Activated T-helper 17 cell treated with anti-CD3 and anti-CD28 coated beads, Interleukin-2, amount 50 U/mL, for 72 hours (primary cell): Measurements from ENCODE around the gene NECTIN1. TPM values are rescaled to one million over a fixed set of nuclear protein-coding genes. Genes with fewer than 3 reads are reported as not detected.
A peak's percentile ranks its signal among the peaks of the same experiment; 100 is the strongest.

Source experiments
- ATAC-seq: fragments of 150-1000 bp; cut with Tn5 transposase; replicated peaks from 2 replicates; pipeline ENCODE4 v1.10.0; 2021; ENCODE audit warnings: mild to moderate bottlenecking, moderate library complexity
- H3K27ac Mint-ChIP-seq: one replicate; pipeline ENCODE4 v1.8.0; 2022; ENCODE audit warnings: mixed read lengths
- H3K27me3 Mint-ChIP-seq: one replicate; pipeline ENCODE4 v1.8.0; 2022; ENCODE audit warnings: mixed read lengths
- H3K36me3 Mint-ChIP-seq: one replicate; pipeline ENCODE4 v1.8.0; 2022; ENCODE audit warnings: low read depth, mild to moderate bottlenecking, mixed read lengths
- H3K4me1 Mint-ChIP-seq: one replicate; pipeline ENCODE4 v1.8.0; 2022; ENCODE audit warnings: mixed read lengths
- H3K4me3 Mint-ChIP-seq: one replicate; pipeline ENCODE4 v1.8.0; 2022; ENCODE audit warnings: mild to moderate bottlenecking, mixed read lengths
- H3K9me3 Mint-ChIP-seq: one replicate; pipeline ENCODE4 v1.8.0; 2022; ENCODE audit warnings: mixed read lengths
- total RNA-seq, 2 donors: library from RNA; stranded (reverse); gene quantifications; one replicate each; pipeline ENCODE4 v1.2.3, GENCODE V29; 2022

NECTIN1 gene
- total RNA-seq, 2 donors from 2014 or later, result 0.78 to 2.3 TPM

DNA sequence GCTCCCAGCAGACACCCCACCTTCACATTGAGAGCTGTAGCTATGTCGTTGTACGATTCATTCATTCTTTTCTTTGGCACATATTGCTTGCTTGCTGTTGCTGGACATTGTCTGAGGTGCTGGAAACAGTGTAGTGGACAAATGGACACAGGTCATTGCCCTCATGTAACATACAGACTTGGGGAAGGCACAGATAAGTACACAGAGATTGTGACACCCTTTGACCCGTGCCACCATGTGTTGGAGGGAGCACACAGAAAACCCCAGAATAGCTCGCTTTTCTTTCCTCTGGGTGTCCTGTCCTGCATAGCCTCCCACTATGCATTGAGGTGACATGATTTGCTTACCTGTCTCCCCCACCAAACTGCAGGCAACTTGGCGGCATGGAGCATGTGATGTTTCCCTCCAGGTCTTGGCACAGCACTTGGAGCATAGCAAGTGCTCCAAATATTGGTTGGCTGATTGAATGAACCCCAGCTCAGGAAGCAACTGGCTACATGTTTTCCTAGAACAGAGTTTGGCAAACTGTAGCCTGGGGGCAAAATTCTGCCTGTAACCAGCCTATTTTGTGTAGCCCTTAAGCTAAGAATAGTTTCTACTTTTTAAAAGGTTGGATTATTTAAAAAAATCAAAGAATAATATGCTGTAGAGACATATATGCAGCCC is 30.9 kb upstream of the NECTIN1 start:
- ATAC-seq, result no peak
- H3K4me1 Mint-ChIP-seq, result no peaks in the 10 kb centered on the region
- H3K9me3 Mint-ChIP-seq, result no peaks in the 10 kb centered on the region
- H3K27me3 Mint-ChIP-seq, result peaks cover 47% of the 10 kb centered on the region
- H3K36me3 Mint-ChIP-seq, result no peaks in the 10 kb centered on the region
- H3K4me3 Mint-ChIP-seq, result no peak overlapping the region
- H3K27ac Mint-ChIP-seq, result no peak overlapping the region

DNA sequence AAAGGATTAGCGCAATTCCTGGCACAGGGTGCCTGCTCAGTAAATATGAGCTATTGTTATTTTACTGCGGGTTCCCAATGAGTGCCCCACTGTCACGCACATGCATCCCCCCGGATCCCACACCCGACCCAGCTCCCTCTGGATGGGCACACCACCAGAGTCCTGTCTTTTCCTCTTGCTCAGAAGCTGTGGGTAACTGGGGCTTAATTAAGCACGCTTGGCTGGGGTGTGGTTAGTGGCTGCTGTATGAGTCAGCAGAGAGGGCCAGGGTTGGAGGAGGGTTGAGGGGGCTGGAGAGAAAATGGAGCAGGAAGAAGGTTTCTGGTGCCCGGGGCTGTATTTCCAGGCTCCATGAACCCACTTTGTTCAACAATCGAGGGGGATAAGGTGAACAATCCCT is 30.3 kb upstream of the NECTIN1 start:
- Mint-ChIP-seq H3K36me3 (no peaks in the 10 kb centered on the region), H3K27ac (no peak overlapping the region), H3K4me1 (no peaks in the 10 kb centered on the region), H3K4me3 (no peak overlapping the region), H3K27me3 (peaks cover 44% of the 10 kb centered on the region), H3K9me3 (no peaks in the 10 kb centered on the region)
- no peak for ATAC-seq

DNA sequence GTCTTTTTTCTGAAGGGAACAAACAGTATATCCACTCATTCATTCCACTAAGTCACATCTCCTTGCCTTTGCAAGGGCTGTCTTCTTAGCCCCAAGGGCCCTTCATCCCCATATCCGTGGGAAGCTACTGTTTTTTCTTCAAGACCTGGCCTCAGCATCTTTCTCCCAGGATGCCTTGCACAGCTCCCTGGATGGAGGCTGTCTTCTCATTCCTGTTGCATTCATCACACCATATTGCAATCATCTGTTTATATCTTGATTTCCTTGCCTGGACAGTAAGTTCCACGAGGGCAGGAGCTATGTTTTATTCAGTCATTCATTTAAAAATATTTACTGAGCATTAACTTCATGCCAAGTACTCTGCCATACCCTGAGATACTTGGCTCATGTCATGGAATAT is 29.3 kb upstream of the NECTIN1 start:
- Mint-ChIP-seq H3K27me3 (peaks cover 38% of the 10 kb centered on the region), H3K4me3 (no peak overlapping the region), H3K4me1 (no peaks in the 10 kb centered on the region), H3K9me3 (no peaks in the 10 kb centered on the region), H3K27ac (no peak overlapping the region), H3K36me3 (no peaks in the 10 kb centered on the region)
- no peak for ATAC-seq

DNA sequence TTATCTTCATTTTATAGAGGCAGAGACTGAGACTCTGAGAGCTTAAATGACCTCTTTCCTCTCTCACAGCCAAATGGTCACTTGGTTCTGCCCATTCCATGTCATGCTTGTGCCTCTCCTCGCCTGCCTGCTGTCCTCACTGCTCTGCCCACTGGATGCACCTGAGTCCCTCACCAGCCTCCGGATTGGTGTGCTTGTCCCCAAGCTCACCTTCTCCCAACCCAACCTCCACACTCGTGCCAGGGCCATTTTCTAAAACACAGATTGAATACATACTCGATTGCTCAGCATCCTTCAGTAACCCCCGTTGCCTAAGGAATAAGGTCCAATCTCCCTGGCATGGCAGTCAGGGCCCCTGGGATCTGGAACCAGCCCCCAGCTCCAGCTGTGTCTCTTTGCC is 28.4 kb upstream of the NECTIN1 start:
- Mint-ChIP-seq H3K4me1 (no peaks in the 10 kb centered on the region), H3K36me3 (no peaks in the 10 kb centered on the region), H3K4me3 (no peak overlapping the region), H3K27me3 (peaks cover 38% of the 10 kb centered on the region), H3K9me3 (no peaks in the 10 kb centered on the region), H3K27ac (no peak overlapping the region)
- no peak for ATAC-seq

DNA sequence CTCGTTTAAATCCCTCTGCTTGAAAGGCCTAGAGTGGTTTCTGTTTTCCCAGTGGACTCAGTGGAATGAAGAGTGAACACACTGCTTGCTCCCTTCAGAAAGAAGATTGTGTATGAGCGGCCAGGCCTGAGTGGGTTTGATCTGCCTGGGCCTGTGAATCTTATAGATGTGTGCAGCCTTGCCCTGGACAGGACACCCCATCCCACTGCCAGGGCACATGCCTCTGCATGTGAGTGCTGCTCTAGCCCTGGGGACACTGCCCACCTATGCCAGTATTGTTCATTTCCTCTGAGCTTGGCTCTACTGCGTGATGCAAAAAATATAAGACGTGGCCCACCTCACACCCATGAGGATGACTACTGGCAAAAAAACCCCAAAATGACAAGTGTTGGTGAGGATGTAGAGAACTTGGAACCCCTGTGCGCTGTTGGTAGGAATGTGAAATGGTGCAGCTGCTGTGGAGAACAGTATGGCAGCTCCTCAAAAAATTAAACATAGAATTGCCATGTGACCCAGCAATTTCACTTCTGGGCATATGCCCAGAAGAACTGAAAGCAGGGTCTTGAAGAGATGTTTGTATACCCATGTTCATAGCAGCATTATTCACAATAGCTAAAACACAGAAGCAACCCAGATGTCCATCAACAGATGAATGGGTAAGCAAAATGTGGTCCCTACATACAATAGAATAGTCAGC is 27.3 kb upstream of the NECTIN1 start:
- Mint-ChIP-seq H3K36me3 (no peaks in the 10 kb centered on the region), H3K4me3 (no peak overlapping the region), H3K27me3 (peaks cover 40% of the 10 kb centered on the region), H3K9me3 (no peaks in the 10 kb centered on the region), H3K27ac (no peak overlapping the region), H3K4me1 (peaks cover 5% of the 10 kb centered on the region)
- no peak for ATAC-seq

DNA sequence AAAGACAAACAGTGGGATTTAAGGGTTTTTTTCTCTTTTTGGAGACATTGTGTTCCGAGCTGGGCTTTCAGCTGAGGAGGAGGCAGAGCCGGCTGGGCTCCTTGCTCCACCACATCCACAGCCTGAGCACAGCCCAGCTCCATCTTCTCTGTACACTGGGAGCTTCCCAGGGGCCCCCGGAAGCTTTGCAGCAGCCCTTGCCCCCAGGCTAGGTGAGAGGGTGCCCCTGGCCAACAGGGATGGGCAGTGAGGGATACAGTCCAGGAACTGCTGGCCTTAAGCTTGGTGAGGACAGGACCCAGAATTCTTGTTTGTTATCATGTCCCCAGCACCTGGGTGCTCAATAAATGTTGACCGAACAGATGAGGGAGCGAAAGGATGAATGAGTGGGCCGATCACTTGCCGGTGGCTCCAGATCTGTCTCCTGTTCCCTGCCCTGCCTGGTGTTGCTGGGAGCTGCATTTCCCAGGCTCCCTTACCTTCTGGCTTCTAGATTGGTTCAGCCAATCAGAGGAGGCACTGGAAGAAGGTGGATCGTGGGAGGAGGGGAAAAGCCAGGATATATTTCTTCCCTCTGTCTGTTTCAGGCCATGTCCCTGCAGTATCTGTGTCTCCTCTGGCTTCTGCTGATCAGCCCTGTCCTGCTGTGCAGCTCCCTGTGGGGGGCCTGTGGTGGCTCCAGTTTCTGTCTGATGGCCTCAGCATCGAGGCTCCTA is 26.5 kb upstream of the NECTIN1 start:
- H3K4me3 Mint-ChIP-seq, result no peak overlapping the region
- peaks cover 37% of the 10 kb centered on the region for H3K27me3 Mint-ChIP-seq
- no peak overlapping the region for H3K27ac Mint-ChIP-seq
- no peaks in the 10 kb centered on the region for H3K9me3 Mint-ChIP-seq
- ATAC-seq, result no peak
- no peaks in the 10 kb centered on the region for H3K36me3 Mint-ChIP-seq
- peaks cover 5% of the 10 kb centered on the region for H3K4me1 Mint-ChIP-seq

DNA sequence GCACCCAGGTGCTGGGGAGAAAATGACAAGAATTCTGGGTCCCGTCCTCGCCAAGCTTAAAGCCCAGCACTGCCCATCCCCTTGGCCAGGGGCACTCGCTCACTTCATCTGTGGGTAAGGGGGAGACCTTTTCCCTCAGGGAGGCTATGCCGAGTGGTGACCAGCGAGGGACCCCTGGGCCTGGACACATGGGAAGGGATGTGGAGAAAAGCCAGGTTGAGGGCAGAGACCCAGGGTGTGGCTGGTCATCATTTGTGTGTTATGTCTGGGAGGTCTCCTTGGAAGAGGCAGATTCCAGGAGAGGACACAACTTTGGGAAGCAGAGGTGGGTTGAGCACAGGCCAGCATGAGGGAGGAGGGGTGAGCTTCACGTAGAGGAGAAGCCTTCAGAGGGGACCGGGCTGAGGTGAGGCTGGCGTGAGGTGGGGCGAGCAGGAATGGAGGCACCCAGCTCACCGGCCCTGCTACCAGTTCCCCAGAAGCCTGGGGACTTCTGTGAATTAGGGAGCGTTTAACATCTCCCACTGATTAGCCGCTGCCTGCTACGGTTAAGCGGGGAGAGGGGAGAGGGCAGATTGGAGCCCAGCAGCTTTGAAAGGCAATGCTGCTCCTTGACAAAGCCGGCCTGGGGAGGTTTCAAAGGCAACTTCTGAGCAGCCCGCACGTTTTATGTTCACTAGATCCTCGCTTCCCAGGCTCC is 25.8 kb upstream of the NECTIN1 start:
- Mint-ChIP-seq H3K4me1 (peaks cover 5% of the 10 kb centered on the region), H3K36me3 (no peaks in the 10 kb centered on the region), H3K9me3 (no peaks in the 10 kb centered on the region), H3K27ac (no peak overlapping the region), H3K27me3 (peaks cover 36% of the 10 kb centered on the region), H3K4me3 (no peak overlapping the region)
- no peak for ATAC-seq

DNA sequence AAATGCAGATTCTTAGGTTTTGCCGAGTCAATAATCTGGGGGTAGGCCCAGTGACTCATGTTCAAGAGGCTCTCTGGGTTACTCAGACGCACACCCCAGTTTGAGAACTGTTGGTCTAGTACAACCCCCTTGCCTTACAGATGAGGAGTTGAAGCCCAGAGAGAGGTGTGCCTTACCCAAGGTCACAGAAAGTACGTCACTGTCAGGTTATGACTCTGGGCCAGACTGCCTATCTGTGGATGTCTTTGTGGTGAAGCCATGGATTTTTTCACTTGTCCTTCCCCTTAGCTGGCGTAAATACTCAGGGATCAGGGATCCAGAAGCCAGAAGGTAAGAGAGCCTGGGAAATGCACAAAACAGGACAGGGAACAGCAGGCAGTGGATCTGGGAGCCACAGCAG is 25.2 kb upstream of the NECTIN1 start:
- no peaks in the 10 kb centered on the region for H3K9me3 Mint-ChIP-seq
- peak; percentile 75 for ATAC-seq
- no peaks in the 10 kb centered on the region for H3K36me3 Mint-ChIP-seq
- H3K4me3 Mint-ChIP-seq, result no peak overlapping the region
- H3K27me3 Mint-ChIP-seq, result peaks cover 34% of the 10 kb centered on the region
- no peak overlapping the region for H3K27ac Mint-ChIP-seq
- H3K4me1 Mint-ChIP-seq, result peaks cover 5% of the 10 kb centered on the region

DNA sequence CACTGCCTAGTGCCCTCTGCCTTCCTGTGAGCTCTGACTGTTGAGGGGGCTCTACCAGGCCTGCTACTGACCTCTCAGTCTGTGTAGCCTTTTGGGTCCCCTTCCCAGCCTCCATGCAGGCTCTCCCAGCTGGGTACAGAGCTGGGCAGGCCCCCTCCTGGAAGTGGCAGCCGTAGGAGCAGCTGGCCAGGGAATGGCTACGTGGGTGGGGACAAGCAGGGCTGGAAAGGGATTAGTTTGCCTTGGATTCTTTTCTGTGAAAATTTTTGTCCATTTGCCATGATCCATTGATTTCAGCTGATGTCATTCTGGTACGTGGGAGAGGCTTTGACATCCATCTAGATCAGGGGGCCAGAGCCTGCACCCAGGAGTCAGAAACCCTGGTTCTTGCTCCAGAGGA is 23.9 kb upstream of the NECTIN1 start:
- H3K4me1 Mint-ChIP-seq, result peaks cover 5% of the 10 kb centered on the region
- H3K27me3 Mint-ChIP-seq, result peaks cover 33% of the 10 kb centered on the region
- H3K27ac Mint-ChIP-seq, result peak overlapping the region; percentile 41
- H3K36me3 Mint-ChIP-seq, result no peaks in the 10 kb centered on the region
- no peaks in the 10 kb centered on the region for H3K9me3 Mint-ChIP-seq
- no peak for ATAC-seq
- no peak overlapping the region for H3K4me3 Mint-ChIP-seq

DNA sequence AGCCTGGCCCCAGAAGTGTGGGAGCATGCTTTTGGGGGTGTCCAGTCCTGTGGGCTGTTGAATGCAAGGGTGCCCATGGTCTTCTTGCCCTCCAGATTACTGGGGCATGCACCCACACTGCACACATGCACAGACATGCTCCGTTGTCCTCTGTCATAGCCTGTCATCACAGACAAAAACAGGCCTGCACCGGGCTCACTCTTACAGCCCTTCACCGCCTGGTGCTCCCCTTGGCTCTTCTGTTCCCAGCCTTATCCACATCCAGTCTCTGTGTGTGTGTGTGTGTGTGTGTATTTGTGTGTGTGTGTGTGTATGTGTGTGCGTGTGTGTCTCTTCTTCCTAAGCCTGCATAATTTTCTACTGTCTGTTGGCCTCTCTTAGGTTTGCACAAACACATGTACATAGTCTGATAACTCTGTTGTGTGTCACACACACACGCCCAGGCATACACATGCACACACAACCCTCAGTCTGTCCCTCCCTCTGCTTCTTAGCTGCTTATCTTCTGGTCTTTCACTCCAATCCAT is 23.4 kb upstream of the NECTIN1 start:
- Mint-ChIP-seq H3K27me3 (peaks cover 32% of the 10 kb centered on the region), H3K4me3 (no peak overlapping the region), H3K9me3 (no peaks in the 10 kb centered on the region), H3K4me1 (peaks cover 5% of the 10 kb centered on the region), H3K36me3 (no peaks in the 10 kb centered on the region), H3K27ac (peak overlapping the region; percentile 41)
- no peak for ATAC-seq

DNA sequence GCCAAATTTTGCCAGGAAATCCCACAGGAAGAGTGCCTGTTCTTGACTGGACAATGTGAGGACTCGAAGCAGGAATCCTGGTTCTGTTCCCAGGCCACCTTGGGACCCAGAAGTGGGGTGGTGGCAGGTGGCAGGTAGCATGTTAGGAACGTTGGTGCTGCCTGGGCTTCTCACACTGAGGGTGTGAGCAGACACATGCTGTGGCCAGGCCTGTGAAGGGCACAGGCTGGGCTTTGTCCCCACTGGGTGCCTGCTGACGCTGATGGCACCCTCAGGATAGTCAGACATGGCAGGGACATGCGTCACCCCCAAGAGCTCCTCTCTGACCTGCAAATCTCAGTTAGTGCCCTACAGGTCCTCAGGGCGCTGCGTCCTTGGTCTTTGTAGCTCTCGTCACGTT is 21.1 kb upstream of the NECTIN1 start:
- no peaks in the 10 kb centered on the region for H3K9me3 Mint-ChIP-seq
- H3K27ac Mint-ChIP-seq, result no peak overlapping the region
- no peak for ATAC-seq
- peaks cover 5% of the 10 kb centered on the region for H3K4me1 Mint-ChIP-seq
- no peak overlapping the region for H3K4me3 Mint-ChIP-seq
- H3K27me3 Mint-ChIP-seq, result peaks cover 31% of the 10 kb centered on the region
- no peaks in the 10 kb centered on the region for H3K36me3 Mint-ChIP-seq

DNA sequence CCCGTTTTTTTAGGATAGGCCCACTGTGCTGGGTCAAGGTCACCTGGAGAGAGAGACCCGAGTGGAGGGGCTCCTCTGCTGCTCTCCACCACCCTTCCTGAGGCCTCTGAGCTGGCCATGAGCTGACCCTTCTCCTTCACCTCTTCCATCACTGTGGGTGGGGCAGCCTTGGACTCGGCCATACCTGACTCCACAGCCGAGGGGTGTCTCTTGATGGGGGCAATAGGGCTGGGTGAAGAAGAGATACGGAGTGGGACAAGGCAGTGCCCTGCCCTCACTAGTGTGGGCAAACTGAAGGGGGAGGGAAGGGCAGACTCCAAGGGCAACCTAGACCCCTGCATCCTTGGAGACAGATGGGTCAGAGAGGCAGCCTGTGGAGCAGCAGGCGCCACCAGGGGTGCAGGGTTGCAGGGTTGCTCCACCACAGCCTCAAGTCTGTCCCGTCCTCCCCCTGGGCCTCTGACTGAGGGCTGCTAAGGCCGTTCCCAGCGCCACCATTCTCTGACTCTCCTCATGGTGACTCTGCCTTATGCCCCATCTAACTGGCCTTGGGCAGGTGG is 20.1 kb upstream of the NECTIN1 start:
- no peak overlapping the region for H3K27ac Mint-ChIP-seq
- no peaks in the 10 kb centered on the region for H3K36me3 Mint-ChIP-seq
- no peak for ATAC-seq
- peaks cover 5% of the 10 kb centered on the region for H3K4me1 Mint-ChIP-seq
- no peaks in the 10 kb centered on the region for H3K9me3 Mint-ChIP-seq
- H3K4me3 Mint-ChIP-seq, result no peak overlapping the region
- peaks cover 37% of the 10 kb centered on the region for H3K27me3 Mint-ChIP-seq

DNA sequence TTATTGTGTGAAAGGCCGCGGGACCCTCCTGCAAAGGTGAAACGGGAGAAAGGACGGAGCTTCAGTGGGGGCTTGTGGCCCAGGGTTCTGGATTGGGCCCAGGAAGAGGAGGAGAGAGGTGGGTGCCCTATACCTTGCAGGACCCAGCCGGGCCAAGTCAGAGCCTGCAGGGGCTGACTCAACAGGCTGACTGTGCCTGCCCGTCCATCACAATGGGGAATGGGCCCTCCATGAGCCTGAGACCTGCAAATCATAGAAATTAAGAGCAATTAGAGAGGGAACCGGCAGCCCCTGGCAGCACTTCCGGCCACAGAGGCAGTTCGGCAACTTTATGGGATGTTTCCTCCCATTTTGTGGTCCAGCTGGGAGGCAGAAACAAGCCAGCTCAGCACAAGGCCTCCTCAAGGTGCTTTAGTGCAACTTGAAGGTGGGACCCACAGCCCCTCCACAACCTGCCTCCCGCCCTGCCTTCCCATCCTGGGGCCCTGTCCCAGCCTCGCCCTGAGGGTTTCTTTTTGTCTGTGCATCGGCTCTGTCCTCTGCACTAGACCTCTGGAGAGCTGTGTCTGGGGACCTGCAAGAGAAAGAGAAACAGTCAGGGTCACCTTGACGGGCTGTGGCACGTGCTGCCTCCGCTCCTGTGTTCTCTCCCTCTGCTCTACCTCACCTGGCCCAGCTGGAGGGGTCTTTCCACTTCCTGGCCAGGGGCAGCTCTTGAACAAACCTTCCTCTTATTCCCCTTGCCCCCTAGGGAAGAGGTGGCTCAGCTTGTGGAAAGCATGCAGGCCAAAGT is 19.1 kb upstream of the NECTIN1 start:
- Mint-ChIP-seq H3K27me3 (peaks cover 46% of the 10 kb centered on the region), H3K27ac (no peak overlapping the region), H3K9me3 (no peaks in the 10 kb centered on the region), H3K4me3 (no peak overlapping the region), H3K4me1 (peaks cover 5% of the 10 kb centered on the region), H3K36me3 (no peaks in the 10 kb centered on the region)
- no peak for ATAC-seq
